GM20431 (cell line): ENCODE data around the gene NSUN2.
"Not testable (repeated sequence)": the region's sequence is repeated elsewhere in the genome, so short reads cannot be mapped to it uniquely, and the experiment has no call there.

ENCODE experiments used
- in situ Hi-C: fragments of 300-500 bp; cut with MseI, MboI; formaldehyde crosslinking; loops from one replicate; pipeline ENCODE4 v1.15.0; 2020; ENCODE audit warnings: low sequenced_read_pairs; ENCODE audit not compliant: unreplicated experiment

The NSUN2 gene

DNA sequence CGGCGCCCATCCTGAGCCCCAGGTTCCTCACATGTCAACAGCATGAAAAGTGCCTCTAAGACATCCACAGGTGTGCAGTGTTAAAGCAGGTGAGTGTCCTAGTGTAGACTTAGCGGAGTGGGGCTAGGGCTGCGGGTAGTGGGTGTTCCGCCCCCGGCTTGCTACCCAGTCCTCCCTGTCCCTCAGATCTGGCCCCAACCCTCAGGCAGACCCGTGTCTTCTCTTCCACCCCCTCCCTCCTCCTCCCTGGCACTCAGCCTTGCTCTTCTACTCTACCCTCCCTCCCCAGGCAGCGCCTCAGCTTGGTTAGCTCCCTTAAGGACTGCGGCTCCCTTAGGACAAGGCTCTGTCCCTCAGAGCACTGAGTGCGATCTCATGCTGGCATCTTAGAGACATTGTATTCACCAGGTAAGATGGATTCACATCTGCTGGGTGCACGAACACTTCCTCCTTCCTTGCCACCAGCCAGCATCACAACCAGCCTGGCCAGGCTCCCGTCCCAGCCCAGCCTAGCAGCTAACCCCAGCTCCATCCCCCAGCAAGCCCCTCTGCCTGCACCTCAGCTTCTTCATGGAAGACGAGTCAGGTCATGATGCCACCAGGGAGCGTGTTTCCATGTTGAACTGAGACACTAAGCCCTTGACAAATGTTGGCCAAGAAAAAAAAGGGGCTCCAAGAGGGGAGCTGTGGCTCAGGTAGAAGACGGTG, 46.8 kb downstream of the NSUN2 start:
- in situ Hi-C loops = no loop called here

DNA sequence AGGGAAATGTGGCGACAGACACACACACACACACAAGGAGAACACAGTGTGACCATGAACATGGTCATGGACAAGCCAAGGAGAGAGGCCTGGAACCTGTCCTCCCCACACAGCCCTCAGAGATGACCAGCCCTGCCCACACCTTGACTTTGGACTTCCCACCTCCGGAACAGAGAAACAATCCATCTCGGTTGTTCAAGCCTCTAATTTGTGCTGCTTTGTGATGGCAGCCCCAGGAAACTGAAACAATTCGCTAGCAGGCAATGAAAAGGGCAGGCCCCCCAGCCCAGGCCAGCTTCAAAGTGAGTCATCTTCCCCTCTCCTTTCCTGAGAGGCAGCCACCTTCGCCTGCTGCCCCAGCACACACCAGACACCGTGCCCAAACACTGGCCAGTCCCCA, 47.7 kb downstream of the NSUN2 start:
- in situ Hi-C loops = no loop called here

DNA sequence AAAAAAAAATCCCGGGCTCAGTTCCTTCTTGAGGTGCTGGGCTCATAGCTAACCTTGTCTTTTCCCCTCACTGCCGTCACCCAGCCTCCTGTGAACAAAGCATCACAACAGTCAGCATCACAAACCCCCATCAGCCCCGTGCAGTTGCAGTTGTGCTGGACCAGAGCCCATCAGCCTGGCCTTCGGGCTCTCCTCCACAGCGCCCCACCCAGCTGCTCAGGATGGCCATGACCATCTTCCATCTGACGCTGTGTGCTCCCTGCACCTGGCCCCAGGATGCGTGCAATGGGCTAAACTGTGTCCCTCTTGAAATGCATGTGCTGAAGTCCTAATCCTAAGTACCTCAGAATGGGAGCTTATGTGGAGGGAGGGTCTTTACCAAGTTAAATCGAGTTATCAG, 48.1 kb downstream of the NSUN2 start:
- in situ Hi-C loops = no loop called here

DNA sequence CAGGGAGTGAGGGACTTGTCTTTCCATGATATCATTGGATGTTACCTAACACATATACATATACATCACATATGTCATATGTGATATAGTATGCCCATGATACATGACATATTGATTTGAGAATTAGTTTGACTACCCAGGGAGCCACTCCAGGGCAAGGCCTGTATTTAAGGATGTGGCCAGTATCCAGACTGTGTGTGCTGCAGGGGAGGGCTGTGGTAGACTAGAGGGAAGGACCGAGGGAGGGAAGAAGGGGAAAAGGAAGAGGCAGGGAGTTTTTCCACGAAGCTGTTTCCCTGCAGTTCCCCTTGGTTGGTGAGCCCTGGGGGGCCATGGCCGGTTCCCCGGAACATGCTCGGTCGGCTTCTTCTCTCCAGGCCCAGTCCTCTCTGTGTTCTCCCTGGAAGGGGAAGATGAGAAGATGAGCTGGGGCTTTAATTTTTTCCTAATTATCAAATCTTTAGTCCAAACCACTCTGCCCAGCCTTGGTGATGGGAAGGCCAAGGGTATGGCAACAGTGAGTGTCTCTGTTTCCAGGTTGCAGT, 48.7 kb downstream of the NSUN2 start:
- in situ Hi-C loops = no loop called here

DNA sequence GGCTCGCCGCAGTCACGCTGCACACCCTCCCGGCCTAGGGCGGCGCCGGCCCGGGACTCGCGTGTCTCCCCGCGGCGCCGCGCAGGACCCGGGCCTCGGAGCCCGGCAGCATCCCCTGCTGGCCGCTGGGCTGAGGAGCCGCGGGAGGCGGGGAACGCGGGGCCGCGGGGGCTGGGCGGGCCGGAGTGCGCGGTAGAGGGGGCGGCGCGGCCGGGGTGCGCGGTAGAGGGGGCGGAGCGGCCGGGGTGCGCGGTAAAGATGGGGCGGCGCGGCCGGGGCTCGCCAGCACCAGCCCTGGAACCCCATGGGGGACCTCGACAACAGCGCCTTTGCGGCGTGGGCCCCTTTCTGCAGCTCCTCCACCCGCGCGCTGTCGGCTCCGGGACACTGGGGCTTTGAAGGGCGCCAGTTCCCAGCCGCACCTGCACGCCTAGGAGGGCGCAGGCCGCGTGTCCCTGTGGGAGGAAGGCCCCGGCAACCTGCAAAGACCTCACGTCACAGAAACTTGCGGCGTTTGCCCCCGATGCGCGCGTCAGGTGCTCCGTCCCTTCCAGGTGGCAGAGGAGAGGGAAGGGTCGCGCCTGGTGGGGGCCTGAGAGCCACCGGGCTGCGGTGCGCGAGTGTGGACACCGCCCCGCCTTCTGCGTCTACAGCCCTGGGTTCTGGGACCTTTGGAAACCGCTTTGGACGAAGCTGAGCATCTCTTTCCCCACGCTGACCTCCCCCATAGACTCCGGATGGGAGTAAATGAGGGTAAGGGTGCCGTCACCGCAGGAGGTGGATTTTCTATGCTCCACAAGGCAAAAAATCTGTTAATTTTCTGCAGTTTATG, 49.6 kb downstream of the NSUN2 start:
- in situ Hi-C loops = no loop called here

DNA sequence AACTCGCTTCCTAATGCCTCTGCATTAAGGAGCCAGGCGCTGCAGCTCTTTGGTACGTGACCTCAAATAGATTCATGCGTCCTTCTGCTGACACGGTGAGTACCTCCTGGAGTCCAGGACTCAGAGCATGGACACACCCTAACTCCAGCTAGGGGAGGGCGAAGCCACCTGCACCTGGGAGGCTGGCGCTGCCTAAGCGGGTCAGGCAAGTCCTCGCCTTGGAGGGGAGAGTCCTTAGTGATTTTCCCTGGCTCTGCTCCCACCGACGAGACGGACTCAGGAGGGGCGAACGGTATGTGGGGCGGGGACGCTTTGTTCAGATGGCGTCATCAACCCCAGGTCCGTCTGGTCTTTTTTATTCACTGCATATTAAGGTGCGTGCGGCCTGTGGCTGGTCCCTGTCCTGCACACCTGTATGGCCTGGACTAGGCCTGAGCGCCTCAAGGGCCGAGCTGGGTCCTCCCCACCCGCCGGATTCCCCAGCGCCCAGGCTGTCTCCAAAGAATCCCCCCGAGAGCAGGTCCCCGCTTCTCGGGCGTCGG, 50.3 kb downstream of the NSUN2 start:
- in situ Hi-C loops = no loop called here

DNA sequence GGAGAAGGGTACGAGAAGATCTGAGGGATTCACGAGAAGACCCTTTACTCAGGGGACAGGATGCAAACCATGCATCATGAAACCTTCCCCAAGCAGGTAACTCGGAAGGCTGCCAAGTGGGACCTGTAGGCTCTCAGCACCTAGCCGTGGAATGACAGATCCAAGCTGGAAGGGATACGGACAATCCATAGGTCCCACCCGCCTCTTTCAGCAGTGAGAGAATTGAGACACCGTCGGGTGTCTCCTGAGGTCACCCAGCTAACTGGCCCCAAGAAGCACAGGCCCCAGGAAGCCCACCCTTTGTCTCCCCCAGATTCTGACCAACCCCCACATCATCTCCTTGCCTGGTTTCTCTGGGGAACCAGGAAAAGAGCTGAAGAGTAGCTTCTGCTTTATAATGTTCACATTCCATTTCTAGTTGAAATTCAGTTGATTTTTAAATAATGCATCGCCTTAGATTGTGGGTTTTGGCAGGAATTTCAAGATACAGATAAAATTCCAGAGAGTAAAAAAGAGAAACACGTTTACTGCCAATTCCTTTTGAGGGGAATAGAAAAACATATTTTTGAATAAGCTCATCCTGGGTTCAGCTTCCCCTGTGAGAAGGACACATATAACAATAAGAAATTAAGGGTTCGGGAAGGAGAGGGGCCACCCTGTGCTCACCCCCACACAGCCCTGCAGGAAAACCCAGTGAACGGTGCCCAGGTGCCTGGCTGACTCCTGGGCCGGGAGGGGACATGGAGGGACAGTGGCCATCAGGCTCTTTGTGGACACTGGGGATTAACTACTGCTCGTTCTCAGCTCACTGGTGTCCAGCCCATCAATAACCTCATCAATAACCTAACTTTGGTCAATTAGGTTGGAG, 51.1 kb downstream of the NSUN2 start:
- in situ Hi-C loops = no loop called here

DNA sequence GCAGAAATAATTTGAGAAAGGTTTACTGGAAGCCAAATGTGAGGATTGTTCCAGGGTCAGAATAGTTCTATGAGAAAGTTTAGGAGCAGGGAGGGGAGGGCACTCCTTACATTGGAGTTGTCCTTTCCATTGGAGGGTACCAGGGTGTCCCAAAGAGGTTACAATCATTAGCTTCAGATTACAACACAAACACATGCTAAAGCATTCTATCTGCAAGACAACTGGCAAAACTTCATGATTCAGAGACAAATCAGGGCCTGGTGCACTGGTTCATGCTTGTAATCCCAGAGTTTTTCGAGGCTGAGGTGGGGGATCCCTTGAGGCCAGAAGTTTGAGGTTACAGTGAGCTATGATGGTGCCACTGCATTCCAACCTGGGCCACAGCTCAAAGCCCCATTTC, 51.8 kb downstream of the NSUN2 start:
- in situ Hi-C loops = no loop called here

DNA sequence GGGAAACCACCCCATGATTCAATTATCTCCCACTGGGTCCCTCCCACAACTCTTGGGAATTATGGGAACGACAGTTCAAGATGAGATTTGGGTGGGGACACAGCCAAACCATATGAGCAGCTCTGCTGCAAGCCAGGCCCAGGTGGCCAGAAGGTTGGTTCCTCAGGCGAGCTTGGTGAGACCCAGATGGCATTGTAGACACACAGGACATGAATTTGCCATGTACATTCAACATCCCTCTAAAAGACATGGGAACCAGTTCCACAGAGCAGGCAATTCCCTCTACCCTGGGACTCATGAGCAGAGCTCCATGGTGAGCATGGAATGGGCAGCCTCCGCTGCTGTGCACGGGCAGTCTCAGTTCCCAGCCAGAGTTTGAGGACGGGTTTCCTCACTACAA, 53.3 kb downstream of the NSUN2 start:
- in situ Hi-C loops = no loop called here

DNA sequence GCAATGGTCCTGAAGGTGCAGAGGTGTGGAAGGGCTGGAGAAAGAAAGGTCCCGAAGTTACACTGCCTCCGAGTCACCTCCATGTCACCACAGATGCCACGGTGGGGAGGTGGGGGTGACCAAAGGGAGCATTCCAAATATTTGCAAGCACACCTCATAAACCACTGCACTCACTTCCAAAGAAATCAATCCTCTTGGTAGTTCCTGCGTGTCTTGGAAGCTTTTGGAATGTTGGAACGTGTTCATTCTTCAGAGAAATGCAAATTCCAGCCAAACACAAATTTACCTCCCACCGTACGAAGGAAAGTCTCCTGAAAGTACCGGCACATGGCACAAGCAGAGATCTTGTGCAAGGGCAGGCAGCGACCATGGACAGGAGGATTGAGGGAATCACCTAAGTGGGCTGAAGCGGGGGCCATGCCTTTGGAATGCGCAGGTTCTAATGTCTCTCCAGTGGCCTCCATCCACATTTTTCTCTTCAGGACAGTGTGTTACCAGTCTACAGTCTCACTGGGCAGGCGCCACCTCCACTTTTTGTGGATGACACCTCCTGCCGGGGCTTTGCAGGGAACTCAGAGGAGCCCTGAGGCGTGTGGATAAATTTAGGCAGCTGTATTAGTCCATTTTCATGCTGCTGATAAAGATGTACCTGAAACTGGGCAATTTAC, 54.0 kb downstream of the NSUN2 start:
- in situ Hi-C loops = no loop called here

DNA sequence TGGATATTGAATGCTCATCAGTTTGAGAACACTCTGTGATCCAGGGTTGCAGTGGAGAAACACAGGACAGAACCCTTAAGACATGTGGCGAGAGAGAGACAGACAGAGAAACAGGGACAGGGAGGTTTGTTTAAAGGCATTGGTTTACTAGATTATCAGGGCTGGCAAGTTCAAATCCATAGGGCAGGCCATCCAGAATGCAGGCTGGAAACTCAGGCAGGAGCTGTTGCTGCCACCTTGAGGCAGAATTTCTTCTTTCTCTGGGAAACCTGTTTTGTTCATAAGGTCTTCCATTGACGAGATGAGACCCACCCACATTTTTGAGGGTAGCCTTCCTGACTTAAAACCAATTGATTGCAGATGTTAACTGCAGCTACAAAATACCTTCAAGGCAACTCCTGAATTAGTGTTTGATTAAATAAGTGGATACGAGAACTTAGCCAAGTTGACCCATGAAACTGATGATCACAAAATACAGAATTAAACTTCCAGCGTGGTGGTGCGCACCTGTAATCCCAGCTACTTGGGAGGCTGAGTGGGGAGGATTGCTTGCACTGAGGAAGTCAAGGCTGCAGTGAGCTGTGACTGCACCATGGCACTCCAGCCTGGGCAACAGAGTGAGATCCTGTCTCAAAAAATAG, 55.9 kb downstream of the NSUN2 start:
- in situ Hi-C loops = no loop called here

DNA sequence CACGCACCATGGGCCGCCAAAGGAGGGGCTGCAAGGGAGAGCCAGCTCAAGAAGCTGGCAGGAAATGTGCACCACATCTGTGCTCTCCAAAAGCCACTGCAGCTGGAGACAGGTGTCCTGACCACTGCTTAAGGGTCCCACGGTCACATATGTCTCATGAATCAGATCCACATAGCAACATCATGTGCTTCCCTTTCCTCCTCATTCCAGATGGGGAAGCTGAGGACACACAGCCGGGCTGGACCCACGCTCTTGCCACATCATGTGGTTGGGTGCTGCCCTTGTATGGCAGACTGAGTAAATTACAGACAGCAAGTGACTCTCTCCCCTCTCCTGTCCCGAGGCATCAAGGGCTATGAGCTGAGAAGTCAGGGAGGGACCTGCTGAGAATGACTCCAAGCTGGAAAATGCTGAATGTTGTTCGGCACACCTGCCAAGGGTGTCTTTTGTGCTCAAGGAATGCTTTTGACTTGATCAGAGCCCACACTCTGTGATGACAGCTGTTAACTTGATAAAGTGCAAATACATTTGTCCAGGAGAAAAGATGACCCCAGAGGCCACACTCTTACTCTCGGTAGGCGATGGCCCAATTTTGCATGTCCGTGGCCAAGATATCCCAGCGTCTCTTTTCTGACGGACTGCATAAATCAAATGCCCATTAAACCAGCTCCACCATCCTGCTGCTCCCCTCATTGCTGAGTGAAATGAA, 58.2 kb downstream of the NSUN2 start:
- in situ Hi-C loops = no loop called here

DNA sequence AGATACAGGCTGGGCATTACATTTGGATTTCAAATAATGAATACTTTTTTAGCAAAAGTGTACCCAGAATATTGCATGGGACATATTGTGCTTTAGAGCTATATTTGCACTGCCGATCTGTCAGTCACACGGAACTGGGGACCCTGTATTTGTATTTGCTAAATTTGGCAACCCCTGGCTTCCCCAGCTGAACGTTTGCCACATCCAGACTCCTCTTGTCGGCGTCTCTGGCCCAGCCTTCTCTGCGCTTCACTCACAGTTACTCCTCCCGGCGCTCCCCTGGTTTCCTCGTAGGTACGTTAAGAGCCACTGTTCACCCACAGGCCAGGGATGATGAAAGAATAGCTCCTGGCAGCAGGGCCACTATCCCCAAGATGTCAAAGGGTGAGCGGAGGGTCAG, 58.7 kb downstream of the NSUN2 start:
- in situ Hi-C loops = no loop called here

DNA sequence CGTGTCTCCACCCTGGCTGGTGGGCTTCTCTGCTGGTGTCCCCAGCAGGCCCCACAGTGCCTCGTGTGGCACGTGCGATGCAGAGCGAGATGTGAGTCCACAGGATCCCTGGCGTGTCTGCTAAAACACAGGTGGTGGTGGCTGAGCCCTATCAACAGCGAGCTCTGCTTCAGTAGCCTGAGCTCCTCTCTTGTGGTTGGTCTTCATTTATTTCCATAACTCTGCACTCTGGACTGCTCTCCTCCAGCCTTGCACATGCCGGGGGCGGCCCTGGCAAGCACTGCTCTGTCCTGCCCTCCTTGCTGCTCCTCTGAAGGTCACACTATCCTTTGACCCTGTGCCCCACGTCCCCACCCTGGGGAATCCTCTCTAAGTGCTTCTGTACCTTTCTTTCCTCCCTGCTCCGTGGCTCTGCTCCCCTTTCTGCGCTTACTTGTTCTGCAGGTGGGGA, 59.2 kb downstream of the NSUN2 start:
- in situ Hi-C loops = no loop called here

DNA sequence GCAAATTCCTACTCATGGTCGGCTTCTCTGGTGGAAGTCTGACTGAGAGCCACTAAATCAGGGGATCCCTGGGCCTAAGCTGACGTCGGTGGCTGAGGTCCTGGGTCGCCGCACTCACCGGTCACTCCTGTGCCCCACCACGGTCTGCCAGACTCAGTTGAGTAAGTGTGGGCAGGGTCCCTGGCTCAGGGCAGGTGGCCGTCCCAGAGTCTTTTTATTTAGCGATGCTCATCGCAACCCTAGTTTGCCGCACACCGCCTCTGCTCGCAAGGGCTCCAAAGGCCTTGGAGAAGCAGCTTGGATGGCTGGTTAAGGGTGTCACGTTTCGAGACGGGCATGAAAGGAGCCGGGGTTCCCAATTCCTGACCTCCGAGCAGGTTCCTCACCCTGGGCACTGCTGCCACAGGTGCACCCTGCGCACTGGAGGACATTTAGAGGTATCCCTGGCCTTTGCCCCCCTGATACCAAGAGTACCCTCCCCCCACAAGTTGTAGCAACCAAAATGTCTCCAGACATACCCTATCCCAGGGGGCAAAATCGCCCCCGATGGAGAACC, 59.9 kb downstream of the NSUN2 start:
- in situ Hi-C loops = no loop called here

DNA sequence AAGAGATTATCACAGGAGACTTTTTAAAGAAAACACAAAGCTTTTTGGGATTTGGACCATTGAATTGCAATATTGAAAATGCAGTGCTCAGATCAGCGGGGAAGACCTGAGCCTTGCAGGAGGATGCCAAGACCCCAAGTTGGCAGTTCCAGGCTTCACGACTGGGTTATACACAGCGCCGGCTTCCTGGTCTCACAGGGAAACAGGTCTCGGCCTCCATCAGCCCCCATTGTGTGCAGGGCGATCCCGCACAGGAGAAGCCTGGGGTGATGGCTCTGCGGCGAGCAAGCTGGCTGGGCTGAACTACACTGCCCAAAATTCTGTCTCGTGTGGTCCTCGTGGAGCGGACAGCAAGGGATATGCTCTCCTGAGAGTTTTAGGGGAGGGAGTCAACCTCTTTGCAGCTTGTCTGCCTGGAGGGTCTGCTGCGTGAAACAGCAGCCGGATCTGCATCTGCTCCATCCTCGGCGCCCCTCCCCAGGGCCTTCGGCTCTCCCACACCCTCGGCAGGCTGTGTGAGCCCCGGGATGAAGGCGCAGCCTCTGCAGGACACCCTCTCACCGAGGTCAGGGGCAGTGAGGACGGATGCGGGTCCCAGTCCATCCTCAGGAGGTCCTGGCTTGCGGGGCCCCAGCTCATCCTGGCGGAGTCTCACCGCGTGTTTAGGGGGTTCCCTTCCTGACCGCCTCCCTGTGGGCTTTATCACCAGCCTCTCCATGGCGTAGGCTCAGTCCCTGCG, 60.6 kb downstream of the NSUN2 start:
- in situ Hi-C loops = no loop called here

DNA sequence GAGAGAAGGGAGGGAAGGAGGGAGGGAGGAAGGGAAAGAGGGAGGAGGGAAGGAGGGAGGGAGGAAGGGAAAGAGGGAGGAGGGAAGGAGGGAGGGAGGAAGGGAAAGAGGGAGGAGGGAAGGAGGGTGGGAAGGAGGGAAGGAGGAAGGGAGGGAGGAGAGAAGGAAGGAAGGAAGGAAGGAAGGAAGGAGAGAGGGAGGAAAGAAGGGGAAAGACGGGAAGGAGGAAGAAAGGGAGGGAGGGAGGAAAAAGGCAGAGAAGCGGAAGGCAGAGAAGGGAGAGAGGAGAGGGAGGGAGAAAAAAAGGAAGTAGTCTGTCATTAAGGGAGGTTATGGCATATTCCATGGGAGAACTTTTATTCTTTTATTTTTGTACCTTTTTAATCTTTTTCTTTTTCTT, 61.2 kb downstream of the NSUN2 start:
- in situ Hi-C loops = not testable (repeated sequence)

DNA sequence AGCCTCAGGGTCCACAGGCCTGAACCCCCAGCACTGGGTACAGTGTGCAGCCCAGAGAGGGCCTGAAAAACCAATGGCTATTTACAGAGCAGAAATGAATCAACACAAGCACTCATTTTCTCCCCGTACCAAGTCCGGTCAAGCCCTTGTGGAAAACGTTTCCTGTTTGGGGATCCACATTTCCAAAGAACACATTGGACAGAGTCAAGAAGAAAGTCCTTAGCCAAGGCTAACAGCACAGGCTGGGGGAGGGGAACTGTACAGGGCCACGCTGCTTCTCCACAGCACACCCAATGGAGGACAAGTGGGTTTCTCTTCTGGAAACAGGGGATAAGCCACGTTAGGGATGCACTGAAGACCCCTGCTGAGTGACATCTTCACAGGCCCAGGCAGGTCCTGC, 62.3 kb downstream of the NSUN2 start:
- in situ Hi-C loops = no loop called here
